GM21381 (cell line): ENCODE measurements around the gene MAGEA9B.
"Not testable (repeated sequence)": the region's sequence is repeated elsewhere in the genome, so short reads cannot be mapped to it uniquely, and the experiment has no call there.

Experiments
- ATAC-seq: cut with Tn5 transposase; IDR thresholded peaks from one replicate; pipeline ENCODE4 v1.9.1; 2021; ENCODE audit warnings: mild to moderate bottlenecking, moderate library complexity; ENCODE audit not compliant: unreplicated experiment

The MAGEA9B gene

DNA sequence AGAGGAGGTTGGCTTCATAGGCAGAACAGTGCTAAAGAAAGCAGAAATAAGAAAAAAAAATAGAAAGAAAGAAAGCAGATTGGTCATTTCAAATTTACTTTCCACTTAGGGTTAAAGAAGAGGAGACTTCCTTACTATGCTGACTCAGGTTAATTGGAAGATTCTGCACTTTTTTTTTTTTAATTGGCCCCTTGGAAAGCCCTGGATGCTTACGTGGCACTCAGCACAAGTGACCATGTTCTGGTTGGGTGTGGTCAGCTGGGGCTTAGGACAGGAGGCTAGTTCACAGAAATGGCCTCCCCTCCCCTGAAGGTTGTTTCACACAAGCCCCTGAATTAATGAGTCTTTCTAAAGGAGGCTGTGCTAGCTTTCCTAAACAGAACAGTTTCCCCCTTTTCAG lies 14.5 kb downstream of the MAGEA9B start:
- ATAC-seq = no peak

DNA sequence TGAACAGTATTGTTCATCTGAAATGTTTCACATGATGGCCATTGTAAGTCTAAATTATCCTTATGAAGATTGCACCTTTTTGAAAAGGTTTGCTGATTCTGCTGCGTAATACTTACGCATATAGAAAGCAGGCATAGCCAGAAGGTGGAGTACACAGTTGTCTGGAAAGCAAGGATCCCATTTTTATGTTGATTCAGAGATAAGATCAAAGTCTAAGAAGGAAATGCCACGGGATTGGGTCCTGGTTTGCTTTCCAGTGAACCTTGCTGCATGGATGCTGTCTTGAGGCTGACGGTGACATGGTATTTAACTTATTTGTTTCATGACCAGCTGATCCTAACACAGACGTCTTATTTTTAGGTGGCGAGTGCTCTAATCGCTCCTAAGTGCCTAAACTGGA lies 15.5 kb downstream of the MAGEA9B start:
- ATAC-seq = no peak

DNA sequence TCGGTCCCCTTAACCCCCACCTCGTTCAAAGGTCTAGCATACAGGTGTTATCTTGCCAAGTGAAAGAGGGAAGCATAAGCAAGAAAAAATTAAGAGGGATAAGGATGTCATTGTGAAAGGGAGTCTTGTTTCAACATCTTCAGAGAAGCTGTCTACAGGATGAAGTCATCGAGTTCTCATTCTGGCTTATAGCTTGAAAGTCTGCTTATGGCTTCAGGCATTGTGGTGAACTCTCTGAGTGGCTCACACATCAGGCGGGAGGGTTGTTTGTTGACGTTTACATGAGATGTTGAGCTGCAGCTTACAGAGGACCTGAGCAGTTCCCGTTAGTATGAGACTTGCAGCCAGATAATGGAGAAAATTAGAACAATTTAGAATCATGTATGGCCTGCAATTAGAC lies 16.6 kb downstream of the MAGEA9B start:
- no peak for ATAC-seq

DNA sequence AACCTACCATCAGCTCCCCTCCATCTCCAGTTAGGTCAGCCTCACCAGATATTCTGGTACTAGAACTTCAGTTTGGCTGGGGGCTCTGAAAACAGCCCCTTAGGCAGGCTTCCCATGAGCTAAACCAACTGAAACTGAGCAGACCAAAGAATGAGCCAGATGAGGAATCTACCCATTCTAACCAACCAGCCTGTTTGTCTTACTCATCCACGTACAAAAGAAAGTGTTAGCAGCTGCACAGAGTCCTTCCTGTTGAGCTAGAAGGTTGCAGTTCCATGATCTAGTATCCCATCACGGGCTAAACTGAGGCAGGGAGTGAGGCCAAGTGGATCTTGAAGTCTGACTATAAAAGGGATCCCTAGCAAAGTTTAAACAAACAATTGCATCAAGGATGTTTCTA lies 17.5 kb downstream of the MAGEA9B start:
- no peak for ATAC-seq

DNA sequence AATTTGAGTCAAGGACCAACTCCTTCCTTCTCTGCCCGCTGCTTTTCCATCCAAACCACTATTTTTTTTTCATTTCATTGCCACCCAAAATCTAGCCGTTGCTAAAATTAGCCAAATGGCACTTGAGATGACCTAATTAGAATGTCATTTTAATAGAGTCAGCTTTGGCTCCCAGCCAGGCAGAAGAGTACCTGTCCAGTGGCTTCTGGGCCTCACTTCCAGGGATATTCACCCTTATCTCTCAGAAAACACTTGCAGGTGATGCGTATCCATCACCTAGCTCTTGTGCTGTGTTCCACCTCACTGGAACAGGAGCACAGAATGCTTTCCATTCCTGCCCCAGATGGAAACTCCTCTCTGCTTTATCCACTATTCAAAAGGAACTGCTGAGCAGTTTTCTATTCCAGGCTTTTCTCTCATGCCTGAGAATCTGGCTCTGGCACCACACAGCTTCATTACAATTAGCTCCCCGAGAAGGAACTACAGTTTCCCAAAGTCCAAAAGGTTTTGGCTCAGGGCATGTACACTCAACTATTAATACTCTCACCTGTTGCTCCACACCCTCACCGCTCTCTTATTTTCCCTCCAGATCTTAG lies 18.5 kb downstream of the MAGEA9B start:
- ATAC-seq = no peak

DNA sequence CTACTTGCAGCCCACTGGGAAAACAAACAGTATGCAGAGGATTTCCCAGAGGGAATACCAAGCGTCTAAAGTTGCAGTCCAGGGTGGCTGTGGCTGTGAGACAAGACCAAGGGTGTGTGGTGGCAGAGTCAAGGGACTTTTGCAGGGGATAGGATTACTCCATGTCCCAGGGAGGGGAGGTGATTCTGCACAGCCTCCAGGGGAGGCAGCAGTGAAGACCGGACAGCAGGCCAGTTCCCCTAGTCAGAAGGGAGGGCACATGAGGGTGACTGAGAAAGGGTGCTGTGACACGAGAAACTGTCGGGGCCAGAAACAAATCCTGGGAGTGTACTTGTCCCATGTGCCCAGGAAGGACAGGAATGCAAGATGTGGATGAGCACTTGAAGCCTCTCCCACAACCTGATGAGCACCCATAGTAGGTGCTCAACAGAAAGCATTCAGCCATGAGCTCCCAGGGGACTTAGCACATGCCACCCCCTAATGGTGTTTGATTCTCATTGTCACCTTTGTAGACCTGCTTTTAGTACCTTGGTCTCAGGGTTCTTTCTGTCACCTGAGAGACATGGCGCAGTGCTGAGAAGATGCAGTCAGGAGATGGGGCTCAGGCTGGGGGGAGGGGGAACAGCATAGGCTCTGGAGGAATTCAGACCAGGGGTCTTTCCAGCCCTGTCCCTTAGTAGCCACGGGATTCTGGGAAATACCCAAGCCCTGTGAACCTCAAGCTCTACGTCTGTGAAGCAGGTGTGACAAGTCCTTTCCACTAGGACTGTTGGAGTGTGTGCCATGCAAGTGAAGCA lies 19.4 kb downstream of the MAGEA9B start:
- ATAC-seq = no peak

DNA sequence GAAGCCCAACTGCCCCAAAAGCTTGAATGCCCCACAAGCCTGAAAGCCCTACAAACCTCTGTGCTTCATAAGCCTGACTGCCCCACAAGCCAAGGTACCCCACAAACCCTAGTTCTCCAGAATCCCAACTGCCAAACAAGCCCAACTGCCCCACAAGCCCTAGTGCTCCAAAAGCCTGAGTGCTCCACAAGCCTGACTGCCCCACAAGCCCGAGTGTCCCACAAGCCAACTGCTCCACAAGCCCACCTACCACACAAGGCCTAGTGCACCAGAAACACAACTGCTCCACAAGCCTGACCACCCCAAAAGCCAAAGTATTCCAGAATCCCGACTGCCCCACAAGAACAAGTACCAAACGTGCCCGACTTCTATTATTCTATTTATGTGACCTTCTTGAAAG lies 23.9 kb downstream of the MAGEA9B start:
- no peak for ATAC-seq

DNA sequence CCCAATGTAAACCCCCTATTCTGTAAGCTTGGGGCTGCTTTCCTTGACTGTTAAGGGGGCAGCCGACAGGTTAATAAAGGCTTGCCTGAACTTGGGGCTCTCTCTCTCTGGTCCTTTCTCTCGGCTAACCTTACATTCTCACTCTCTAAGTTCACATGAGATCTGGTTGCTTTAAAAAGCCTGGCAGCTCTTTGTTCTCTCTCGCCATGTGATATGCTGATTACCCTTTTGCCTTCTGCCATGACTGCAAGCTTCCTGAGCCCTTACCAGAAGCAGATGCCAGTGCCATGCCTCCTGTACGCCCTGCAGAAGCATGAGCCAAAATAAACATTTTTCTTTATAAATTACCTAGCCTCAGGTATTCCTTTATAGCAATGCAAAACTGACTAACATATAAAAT lies 32.0 kb downstream of the MAGEA9B start:
- not testable (repeated sequence) for ATAC-seq

DNA sequence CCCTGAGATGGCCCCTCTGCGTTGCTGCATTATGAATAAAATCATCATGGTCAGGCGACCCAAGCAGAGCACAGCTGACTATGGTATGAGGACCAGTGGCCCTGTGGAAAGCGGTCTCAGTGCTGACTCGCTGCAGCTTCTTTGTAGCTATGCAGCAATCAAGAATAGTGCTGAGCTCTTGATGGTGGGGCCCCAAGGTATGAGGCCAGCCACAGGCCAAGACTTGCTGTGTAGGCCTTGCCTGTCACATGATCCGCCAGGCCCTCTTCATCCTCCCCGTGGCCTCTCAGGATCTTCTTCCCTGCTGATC lies 35.4 kb downstream of the MAGEA9B start:
- not testable (repeated sequence) for ATAC-seq

DNA sequence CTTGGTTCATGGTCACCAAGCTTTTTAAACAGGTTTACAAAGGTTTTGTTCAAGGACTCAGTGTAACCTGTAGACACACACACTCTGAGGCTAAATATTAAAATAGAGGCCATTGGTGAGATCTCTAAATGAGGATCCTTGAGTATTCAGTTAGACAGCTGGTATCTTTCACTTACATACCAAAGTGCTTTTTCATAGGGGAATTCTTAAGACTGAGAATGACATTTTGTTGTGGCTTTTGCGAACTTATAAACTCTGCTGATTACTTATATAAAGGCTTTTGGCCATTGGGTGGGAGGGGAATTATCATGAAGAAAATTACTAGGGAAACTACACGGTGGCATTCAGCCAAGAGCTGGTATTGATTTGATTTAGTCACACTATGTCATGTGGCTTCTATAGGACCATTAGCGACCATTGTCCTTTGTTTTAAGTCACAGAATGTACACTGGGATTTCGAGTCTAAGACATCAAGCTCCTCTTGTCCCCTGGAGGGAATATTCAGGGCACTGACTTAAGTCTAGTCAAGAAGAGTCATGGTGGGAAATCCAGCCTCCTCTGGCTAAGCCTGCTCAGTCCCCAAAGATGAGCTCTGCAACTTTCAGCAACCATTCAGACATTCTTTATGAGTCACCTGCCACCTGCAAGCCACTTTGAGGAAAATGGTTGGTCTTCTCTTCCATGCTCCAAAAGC lies 35.9 kb downstream of the MAGEA9B start:
- peak; percentile 38 for ATAC-seq

DNA sequence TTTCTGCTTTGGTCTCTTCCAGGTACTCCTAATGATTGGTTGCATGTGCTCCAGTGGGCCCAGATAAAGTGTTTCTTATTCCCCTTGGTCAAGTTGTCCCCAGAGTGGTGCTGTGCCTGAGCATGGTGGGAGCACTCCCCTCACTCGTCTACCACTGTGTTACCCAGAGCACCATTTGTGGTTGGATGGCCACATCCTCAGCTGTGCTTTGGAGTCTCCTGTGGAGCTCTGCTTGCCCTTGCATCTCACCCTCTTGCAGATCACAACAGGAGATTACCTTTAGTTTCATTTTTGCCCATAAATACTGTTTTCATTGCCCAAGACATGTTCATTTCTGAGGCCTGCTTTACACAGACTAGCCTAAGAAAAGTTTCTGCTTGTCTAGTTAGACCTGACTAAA lies 36.8 kb downstream of the MAGEA9B start:
- not testable (repeated sequence) for ATAC-seq

DNA sequence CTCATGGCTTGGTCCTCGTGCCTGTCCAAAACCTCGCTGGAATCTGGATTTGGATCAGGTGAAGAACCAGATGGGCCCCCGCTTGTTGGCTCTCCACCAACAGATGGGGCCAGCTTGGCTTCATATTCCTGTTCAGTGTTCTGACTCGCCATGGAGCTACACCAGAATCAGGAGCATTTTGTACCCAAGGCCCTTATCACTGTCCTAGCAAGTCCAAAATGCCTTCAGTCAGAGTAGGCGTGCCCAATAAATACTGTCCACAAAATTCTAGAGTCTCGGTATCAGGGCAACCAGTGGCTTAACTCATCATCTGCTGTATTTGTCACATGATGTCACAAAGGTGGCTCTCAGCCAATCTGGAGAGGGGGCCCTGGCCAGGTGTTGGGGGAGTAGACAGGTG lies 37.6 kb downstream of the MAGEA9B start, which contains the start of gene HSFX3:
TSS of gene HSFX3 (minus strand) at position 224 of the 400 bp plus-strand sequence. CDS start at position 152, 72 bp downstream.
- not testable (repeated sequence) for ATAC-seq

DNA sequence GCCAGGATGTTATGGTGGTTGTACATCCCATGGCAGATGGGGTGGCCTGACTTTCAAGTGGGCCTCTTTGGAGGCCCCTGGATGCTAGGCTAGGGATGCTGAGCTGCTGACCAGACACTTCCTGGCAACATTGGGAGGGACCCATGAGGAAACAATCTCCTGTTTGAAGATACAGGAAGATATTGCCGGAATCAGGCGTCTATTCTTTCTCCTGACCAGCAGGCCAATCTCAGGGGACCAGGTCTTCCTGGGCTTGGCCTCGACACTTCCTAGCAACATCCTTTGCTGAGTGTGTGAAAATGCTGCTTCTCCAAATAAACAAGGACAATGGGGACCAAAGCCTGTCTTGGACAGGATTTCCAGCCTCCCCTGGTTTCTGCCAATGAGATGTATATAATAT lies 39.5 kb downstream of the MAGEA9B start:
- ATAC-seq = not testable (repeated sequence)

DNA sequence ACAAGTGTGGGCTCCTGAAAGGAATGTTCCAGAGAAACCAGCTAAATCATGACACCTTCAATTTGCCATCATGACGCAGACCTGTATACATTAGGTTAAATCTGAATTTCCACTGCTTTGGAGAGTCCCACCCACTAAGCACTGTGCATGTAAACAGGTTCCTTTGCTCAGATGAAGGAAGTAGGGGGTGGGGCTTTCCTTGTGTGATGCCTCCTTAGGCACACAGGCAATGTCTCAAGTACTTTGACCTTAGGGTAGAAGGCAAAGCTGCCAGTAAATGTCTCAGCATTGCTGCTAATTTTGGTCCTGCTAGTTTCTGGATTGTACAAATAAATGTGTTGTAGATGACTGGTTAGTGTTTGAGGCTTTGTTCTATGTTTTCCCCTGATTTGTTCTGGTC lies 40.3 kb downstream of the MAGEA9B start:
- ATAC-seq = not testable (repeated sequence)

DNA sequence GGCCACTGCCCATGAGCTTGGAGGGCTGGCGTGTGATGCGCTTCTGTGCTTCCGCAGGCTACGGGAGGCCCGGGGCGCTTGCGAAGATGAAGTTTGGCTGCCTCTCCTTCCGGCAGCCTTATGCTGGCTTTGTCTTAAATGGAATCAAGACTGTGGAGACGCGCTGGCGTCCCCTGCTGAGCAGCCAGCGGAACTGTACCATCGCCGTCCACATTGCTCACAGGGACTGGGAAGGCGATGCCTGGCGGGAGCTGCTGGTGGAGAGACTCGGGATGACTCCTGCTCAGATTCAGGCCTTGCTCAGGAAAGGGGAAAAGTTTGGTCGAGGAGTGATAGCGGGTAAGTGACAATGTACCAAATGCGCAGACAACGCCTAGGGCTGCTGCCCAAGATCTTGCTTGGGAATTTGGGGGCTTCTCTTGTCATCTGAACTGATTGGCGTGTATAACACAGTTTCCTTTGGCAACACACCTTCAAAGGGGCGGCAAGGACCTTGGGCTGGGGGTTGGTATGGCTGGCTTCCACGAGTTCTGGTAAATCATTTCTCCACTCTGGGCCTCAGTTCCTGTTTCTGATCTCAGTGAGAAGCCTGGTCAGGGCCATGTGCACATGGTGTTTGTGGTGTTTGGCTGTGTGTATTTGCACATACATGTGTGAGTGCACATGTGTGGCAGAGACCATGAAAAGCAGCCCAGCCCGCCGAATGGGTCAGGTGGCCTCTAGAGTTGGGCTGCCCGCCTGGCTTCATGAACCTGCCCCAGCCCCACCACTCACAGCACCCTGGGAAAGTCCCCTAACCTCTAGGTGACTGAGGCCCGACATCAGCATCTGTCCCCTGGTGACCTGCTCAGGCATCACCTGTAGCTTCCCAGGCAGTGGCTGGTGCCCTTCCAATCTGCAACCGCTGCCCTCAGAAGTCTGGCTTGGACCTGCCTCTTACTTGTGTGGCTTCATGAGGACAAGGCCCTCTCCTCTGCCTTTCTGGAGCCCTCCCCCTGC lies 41.4 kb downstream of the MAGEA9B start:
- ATAC-seq = not testable (repeated sequence)

DNA sequence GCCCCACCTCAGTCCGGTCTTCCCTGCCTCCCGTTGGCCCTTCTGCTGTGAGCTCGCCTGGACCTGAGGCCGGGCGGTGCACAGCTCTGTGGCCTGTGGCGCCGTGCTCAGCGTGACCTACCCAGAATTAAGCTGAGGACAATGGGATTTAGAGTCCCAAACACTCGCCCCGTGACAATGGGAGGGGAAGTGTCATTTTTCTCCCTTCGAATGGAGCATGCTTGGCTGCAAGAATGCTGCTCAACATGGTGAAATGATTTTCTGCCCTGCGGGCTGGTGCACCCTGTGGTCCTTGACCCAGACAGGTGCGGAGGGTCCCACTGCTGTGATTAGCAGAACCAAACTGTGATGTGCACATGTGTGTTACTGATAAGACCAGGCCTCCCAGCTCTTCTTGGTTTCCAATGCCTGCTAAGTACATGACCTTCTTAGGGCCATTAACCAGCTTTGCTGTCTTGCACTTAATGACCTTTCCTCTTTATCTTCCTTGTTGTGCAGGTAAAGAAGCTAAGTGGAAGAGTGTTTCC lies 45.7 kb downstream of the MAGEA9B start:
- no peak for ATAC-seq

DNA sequence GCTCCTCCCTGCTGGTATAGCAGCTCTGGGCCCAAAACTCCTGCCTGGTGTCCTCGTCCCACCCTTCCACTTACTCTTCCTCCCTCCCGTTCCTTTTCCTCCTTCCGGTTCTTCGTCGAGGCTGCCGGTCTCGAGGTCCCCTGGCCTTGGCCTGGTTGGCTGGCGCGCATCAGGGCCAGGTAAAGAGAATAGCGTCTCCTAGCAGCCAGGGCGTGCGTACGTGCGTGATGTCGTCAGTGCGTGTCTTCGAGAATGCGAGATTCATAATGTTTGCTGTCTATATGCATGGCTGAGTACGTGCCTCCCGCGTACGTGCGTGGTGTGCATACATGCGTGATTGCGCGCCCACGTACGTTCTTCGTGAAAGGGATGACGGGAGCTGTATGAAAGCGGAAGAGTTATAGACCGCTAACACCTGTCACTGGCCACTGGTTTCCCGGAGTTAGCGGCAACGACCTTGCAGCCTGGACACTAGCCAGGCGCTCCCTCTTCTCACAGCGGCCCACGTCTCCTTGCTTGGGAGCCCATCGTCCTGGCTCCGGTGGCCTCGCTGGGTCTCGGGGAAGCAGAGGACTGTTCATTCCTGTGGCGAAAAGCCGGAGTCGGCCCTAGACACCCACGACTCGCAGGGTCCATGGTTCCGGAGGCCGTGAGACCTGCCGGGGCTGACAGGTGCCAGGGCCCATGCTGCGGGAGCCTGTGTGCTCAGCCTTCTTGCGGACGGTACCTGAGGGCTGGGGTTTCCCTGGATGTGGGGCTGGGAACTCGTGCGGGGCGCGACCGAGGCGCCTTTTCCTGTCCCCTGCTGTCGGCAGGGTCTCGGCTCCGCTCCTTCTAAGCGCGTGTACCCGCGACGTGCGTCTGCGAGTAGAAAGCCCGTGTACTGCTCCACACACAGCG lies 46.4 kb downstream of the MAGEA9B start, which contains the start of gene EOLA1:
TSS of gene EOLA1 (plus strand) at position 392 of the 900 bp plus-strand sequence. CDS start 4,619 bp downstream, outside the sequence.
- ATAC-seq = peak; percentile 74

DNA sequence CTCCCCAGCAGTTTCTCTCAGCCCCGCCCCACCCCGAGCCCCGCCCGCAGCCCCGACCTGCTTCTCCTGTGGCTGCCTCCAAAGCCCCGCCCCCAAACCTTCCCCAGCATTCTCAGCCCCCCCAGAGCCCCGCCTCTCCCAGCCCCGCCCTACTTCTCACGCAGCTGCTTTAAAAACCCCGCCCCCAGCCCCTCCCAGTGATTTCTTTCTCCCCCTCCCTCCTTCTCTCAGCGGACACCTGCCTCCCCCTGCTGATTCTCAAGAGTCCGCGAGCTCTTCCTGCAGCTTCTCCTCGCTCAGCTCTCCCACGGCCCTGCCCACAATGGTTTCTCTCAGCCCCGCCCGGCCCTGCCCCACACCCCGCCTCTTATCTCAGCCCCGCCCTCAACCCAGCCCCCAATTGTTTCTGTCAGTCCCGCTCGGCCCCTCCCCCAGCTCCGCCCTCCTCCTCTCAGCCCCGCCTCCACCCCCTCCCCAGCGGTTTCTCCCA lies 47.1 kb downstream of the MAGEA9B start:
- peak; percentile 30 for ATAC-seq
